HepG2 (cell line): ENCODE measurements around the gene OR13J1. TPM values are rescaled to one million over a fixed set of nuclear protein-coding genes. Genes with fewer than 3 reads are reported as not detected.

Experiments used
- ATAC-seq: fragments of 200-7000 bp; cut with Tn5 transposase; 3 replicates; pipeline ENCODE4 v1.9.1; 2020; ENCODE audit warnings: mild to moderate bottlenecking, moderate library complexity
- BruUV-seq: library from RNA; stranded (reverse); fragments of 400-500 nt; replicated peaks from 2 replicates; lab custom pipeline; 2021; lab: Mats Ljungman, UMichigan
- CTCF ChIA-PET: fragments of 300-600 bp; formaldehyde crosslinking; extraction: SDS; loops from one replicate; lab custom pipeline; 2021; ENCODE audit warnings: low total read pairs, inconsistent platforms, low intra/inter-chr PET ratio; lab: Yijun Ruan, JAX
- POLR2A ChIA-PET: fragments of 350-600 bp; sonication (Branson Sonifier 250); formaldehyde crosslinking; loops from one replicate; lab custom pipeline; 2020; ENCODE audit warnings: antibody characterized with exemption, inconsistent platforms; lab: Yijun Ruan, JAX
- DNase-seq: peaks from one replicate; pipeline ENCODE4 v3.0.0-alpha.2; 2015; ENCODE audit warnings: low spot score
- FAIRE-seq: peaks from 3 replicates; lab custom pipeline; 2011; peaks lifted over from hg19 to GRCh38; lab: Jason Lieb, UNC
- H2AFZ ChIP-seq: one replicate; pipeline ENCODE4 v1.6.1; 2011; ENCODE audit warnings: low read length, inconsistent platforms
- H3K27ac ChIP-seq: fragments of 300-600 bp; 3 replicates; pipeline ENCODE4 v1.8.0; 2011; ENCODE audit warnings: mixed run types, mild to moderate bottlenecking, mixed read lengths, low read length, inconsistent platforms; ENCODE audit not compliant: insufficient read depth; ENCODE audit errors: extremely low read length
- H3K27me3 ChIP-seq, 2 experiments: fragments of 200-600 bp in 1 of 2; 2 replicates in 1 of 2; 3 replicates in 1 of 2; pipeline versions ENCODE4 v1.6.0 to v1.8.0; 2011; ENCODE audit warnings: low read length in 2 of 2, mild to moderate bottlenecking in 2 of 2, moderate library complexity in 2 of 2, inconsistent platforms in 1 of 2; ENCODE audit not compliant: insufficient read depth in 2 of 2, control insufficient read depth in 1 of 2
- H3K36me3 ChIP-seq, 2 experiments: fragments of 200-600 bp in 1 of 2; replicated peaks in 1 of 2; 2 replicates in 1 of 2; 3 replicates in 1 of 2; pipeline versions ENCODE4 v1.5.1 to v1.8.0; 2011; ENCODE audit warnings: low read length in 2 of 2, inconsistent platforms in 1 of 2; ENCODE audit not compliant: insufficient read depth in 2 of 2, control insufficient read depth in 1 of 2
- H3K4me1 ChIP-seq: 2 replicates; pipeline ENCODE4 v1.5.1; 2012; ENCODE audit warnings: low read length, inconsistent platforms; ENCODE audit not compliant: insufficient read depth
- H3K4me2 ChIP-seq: 2 replicates; pipeline ENCODE4 v1.6.0; 2011; ENCODE audit warnings: low read depth, low read length, inconsistent platforms
- H3K4me3 ChIP-seq, 3 experiments: fragments of 200-600 bp in 1 of 3; sonication (generic), shearing (Covaris generic) in 1 of 3; replicated peaks in 1 of 3; 2 replicates each; pipeline ENCODE4 v1.5.1; 2011 to 2016; ENCODE audit warnings: low read length in 3 of 3, inconsistent platforms in 2 of 3, low read depth in 2 of 3, mild to moderate bottlenecking in 2 of 3, control low read depth in 1 of 3, mixed read lengths in 1 of 3; ENCODE audit not compliant: insufficient read depth in 1 of 3
- H3K79me2 ChIP-seq: one replicate; pipeline ENCODE4 v1.6.1; 2011; ENCODE audit warnings: low read length, inconsistent platforms; ENCODE audit not compliant: insufficient read depth
- H3K9ac ChIP-seq: 2 replicates; pipeline ENCODE4 v1.6.0; 2011; ENCODE audit warnings: mild to moderate bottlenecking, low read depth, low read length, inconsistent platforms; ENCODE audit not compliant: insufficient read depth
- H3K9me3 ChIP-seq: 2 replicates; pipeline ENCODE4 v1.5.1; 2012; ENCODE audit warnings: mild to moderate bottlenecking, low read length
- H4K20me1 ChIP-seq: 2 replicates; pipeline ENCODE4 v1.6.0; 2011; ENCODE audit warnings: inconsistent platforms, mild to moderate bottlenecking, low read length, moderate library complexity; ENCODE audit not compliant: insufficient read depth
- FOXJ3 ChIP-seq: sonication (generic); formaldehyde crosslinking; IDR thresholded peaks from 2 replicates; pipeline ENCODE4 v1.4.0; 2020; ENCODE audit warnings: missing genetic modification reagents, mild to moderate bottlenecking, borderline replicate concordance
- GFI1 ChIP-seq: sonication (generic); formaldehyde crosslinking; IDR thresholded peaks from 2 replicates; pipeline ENCODE4 v1.5.0; 2020; ENCODE audit warnings: missing genetic modification reagents, mild to moderate bottlenecking, borderline replicate concordance
- POLR2AphosphoS2 ChIP-seq: IDR thresholded peaks from 2 replicates; pipeline ENCODE4 v1.6.1; 2011; ENCODE audit warnings: low read depth, low read length, improper control_type of control experiment
- ZNF235 ChIP-seq: sonication (generic); formaldehyde crosslinking; IDR thresholded peaks from 2 replicates; pipeline ENCODE4 v1.8.1; 2023; ENCODE audit warnings: mild to moderate bottlenecking, missing genetic modification reagents, borderline replicate concordance
- ZNF382 ChIP-seq: sonication (generic); formaldehyde crosslinking; IDR thresholded peaks from 2 replicates; pipeline ENCODE4 v1.5.0; 2020; ENCODE audit warnings: missing genetic modification reagents, mild to moderate bottlenecking, borderline replicate concordance
- ZNF749 ChIP-seq: sonication (generic); formaldehyde crosslinking; IDR thresholded peaks from 2 replicates; pipeline ENCODE4 v1.8.0; 2022; ENCODE audit warnings: mild to moderate bottlenecking, missing genetic modification reagents, moderate library complexity, borderline replicate concordance
- WGBS: methylation state at CpG from one replicate; pipeline ENCODE4 v1.1.6; 2017; ENCODE audit warnings: low lambda C conversion rate; 5-methylcytosine and 5-hydroxymethylcytosine counted together
- in situ Hi-C: cut with HindIII; loops from 2 replicates; pipeline ENCODE4 v1.10.0; 2017; ENCODE audit warnings: low pct_unique_long_range_greater_than_20kb; ENCODE audit not compliant: extremely low pct_ligation_motif_present
- intact Hi-C: fragments of 100-400 bp; cut with micrococcal nuclease; formaldehyde crosslinking; loops from one replicate; pipeline ENCODE4 v1.10.0; 2022; ENCODE audit not compliant: unreplicated experiment
- polyA plus RNA-seq, 8 experiments: library from polyadenylated mRNA; depleted of rRNA in 3 of 8; stranded (reverse) in 7 of 8; unstranded in 1 of 8; fragments of >200 nt; fragmentation: Illumina TruSeq in 4 of 8; extraction: Trizol in 4 of 8; gene quantifications; 2 replicates each; pipeline versions ENCODE4 v1.2.1 to v1.2.3, GENCODE V29; 2011 to 2016; ENCODE audit warnings: low read depth in 4 of 8, missing spikeins in 1 of 8, mixed read lengths in 1 of 8; ENCODE audit not compliant: insufficient read depth in 1 of 8
- total RNA-seq, 5 experiments: library from RNA; depleted of rRNA; stranded (reverse); fragments of >200 nt; fragmentation: Illumina TruSeq; extraction: Trizol; gene quantifications; 2 replicates each; pipeline ENCODE4 v1.2.3, GENCODE V29; 2016; ENCODE audit warnings: low read depth in 1 of 5

The OR13J1 gene
- total and polyA plus RNA-seq, 2 of the 13 experiments (the other 11 are each of a cell fraction or from before 2014, with no cell fraction given) = not detected

DNA sequence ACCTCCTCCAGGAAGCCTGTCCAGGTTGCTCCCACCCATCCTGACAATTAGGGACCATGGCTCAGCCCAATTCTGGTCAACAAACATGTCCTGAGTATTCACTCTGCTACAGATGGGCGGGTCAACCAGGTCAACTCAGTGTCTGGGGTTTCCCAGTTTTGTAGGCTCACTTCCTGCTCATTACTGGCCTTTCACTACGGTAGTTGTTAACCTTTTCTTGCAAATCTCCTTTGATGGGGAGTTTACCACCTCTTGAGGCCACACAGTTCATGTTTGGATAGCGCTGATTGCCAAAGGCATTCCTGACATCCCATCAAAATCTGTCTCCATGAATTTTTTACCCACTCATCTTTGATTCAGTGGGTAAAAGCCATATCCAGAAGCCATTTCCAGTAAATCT lies 27.4 kb downstream of the OR13J1 start:
- H3K4me2 ChIP-seq = no peak overlapping the region
- FAIRE-seq (no peak), DNase-seq (no peak), ATAC-seq (no peak)
- intact Hi-C loops = no loop called here
- no peak overlapping the region for H3K27ac ChIP-seq
- no TSS peak for BruUV-seq
- no peaks in the 10 kb centered on the region; a peak in 1 of 5 replicates for H3K27me3 ChIP-seq
- H3K4me3 ChIP-seq = no peak overlapping the region
- no peak overlapping the region for H3K9ac ChIP-seq
- POLR2A ChIA-PET = no interaction called here
- 49% methylated on average over 3 of the region's 3 CpGs for WGBS
- no peaks in the 10 kb centered on the region for H4K20me1 ChIP-seq
- H3K36me3 ChIP-seq = no peaks in the 10 kb centered on the region
- in situ Hi-C loops = no loop called here
- TF ChIP-seq ZNF235 (no peak), GFI1 (CRISPR knock-in tag) (peak; percentile 74; the same call in 1 of the 2 replicates)
- no peaks in the 10 kb centered on the region for H3K79me2 ChIP-seq
- H3K4me1 ChIP-seq = peaks cover under 1% of the 10 kb centered on the region; the same call in 1 of the 2 replicates
- CTCF ChIA-PET = no interaction called here
- no peaks in the 10 kb centered on the region for H3K9me3 ChIP-seq
- no peak overlapping the region for H2AFZ ChIP-seq

DNA sequence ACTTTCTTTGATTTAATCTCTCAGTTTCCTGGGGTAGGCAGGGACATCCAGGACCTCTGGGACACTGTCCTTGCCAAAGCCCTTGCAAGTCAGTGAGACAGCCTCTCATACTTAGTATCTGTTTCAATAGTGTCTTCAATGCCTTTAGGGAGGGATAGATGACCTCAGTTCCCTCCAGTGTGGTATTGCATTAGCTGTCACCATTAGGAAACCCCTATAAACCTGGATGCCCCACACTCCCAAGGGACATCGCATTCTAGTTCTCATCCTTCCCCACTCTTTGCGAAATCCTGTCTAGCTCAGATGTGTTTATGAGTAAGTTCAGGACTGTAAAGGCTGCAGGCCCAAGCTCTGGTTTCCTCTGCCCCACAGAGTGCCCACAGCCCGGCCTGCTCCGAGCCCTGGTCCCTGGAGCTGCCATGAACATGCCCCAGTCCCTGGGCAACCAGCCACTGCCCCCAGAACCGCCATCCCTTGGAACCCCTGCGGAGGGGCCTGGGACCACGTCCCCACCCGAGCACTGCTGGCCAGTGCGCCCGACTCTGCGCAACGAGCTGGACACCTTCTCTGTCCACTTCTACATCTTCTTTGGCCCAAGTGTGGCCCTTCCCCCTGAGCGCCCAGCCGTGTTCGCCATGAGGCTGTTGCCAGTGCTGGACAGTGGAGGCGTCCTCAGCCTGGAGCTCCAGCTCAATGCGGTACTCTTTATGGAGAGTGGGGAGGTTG lies 28.0 kb downstream of the OR13J1 start:
- Histone ChIP-seq H3K9me3 (no peaks in the 10 kb centered on the region), H3K27me3 (no peaks in the 10 kb centered on the region; a peak in 1 of 5 replicates), H3K4me3 (no peak overlapping the region), H3K4me2 (no peak overlapping the region), H4K20me1 (no peaks in the 10 kb centered on the region), H3K79me2 (no peaks in the 10 kb centered on the region), H3K9ac (no peak overlapping the region), H3K36me3 (no peaks in the 10 kb centered on the region), H3K4me1 (peaks cover 6% of the 10 kb centered on the region; the same call in 1 of the 2 replicates), H2AFZ (no peak overlapping the region), H3K27ac (no peak overlapping the region)
- BruUV-seq = no TSS peak
- DNase-seq (no peak), FAIRE-seq (no peak), ATAC-seq (no peak)
- TF ChIP-seq FOXJ3 (no peak), ZNF749 (CRISPR knock-in tag) (no peak), ZNF382 (CRISPR knock-in tag) (no peak), POLR2AphosphoS2 (no peak)
- in situ Hi-C loops = no loop called here
- intact Hi-C loops = no loop called here
- ChIA-PET POLR2A (no interaction called here), CTCF (no interaction called here)
- 90% methylated on average over 13 of the region's 17 CpGs for WGBS
